B cell (primary cell): ENCODE results near the gene WBP1L. TPM values are rescaled to one million over a fixed set of nuclear protein-coding genes. Genes with fewer than 3 reads are reported as not detected.

Source experiments
- ATAC-seq: fragments of 200-7000 bp; cut with Tn5 transposase; one replicate; pipeline ENCODE4 v1.10.0; 2021; ENCODE audit warnings: low read depth, mild to moderate bottlenecking, moderate number of reproducible peaks, moderate library complexity
- CTCF ChIA-PET: fragments of 350-600 bp; sonication (Branson Sonifier 250); formaldehyde crosslinking; loops from one replicate; lab custom pipeline; 2021; ENCODE audit warnings: antibody characterized with exemption, inconsistent platforms; lab: Charles Lee
- POLR2A ChIA-PET: fragments of 350-600 bp; sonication (Branson Sonifier 250); formaldehyde crosslinking; loops from one replicate; lab custom pipeline; 2021; ENCODE audit warnings: antibody characterized with exemption; lab: Charles Lee
- DNase-seq: peaks from one replicate; pipeline ENCODE4 v3.0.0; 2013
- H2AFZ ChIP-seq: 2 replicates; pipeline ENCODE4 v1.6.1; 2012; ENCODE audit warnings: mild to moderate bottlenecking, low read depth, low read length; ENCODE audit not compliant: insufficient read depth, poor library complexity, severe bottlenecking
- H3K27ac ChIP-seq, 2 donors: 1 replicate in 1 of 2; 2 replicates in 1 of 2; pipeline ENCODE4 v1.5.1; 2012 to 2013; ENCODE audit warnings: low read length in 2 of 2, mild to moderate bottlenecking in 2 of 2, moderate library complexity in 1 of 2
- H3K27me3 ChIP-seq, 4 experiments: fragments of 200-600 bp in 1 of 4; sonication (generic) in 1 of 4; replicated peaks in 1 of 4; 1 replicate in 2 of 4; 2 replicates in 2 of 4; pipeline versions ENCODE4 v1.6.1 to v1.7.0; 2013 to 2016; ENCODE audit warnings: low read length in 3 of 4, mild to moderate bottlenecking in 2 of 4, mixed read lengths in 1 of 4, moderate library complexity in 1 of 4; ENCODE audit not compliant: insufficient read depth in 4 of 4, control insufficient read depth in 3 of 4; ENCODE audit errors: control extremely low read depth in 1 of 4
- H3K36me3 ChIP-seq, 2 experiments: replicated peaks in 1 of 2; 1 replicate in 1 of 2; 2 replicates in 1 of 2; pipeline versions ENCODE4 v1.6.1 to v1.7.1; 2013; ENCODE audit warnings: low read length in 1 of 2; ENCODE audit not compliant: insufficient read depth in 2 of 2, control insufficient read depth in 1 of 2; ENCODE audit errors: control extremely low read depth in 1 of 2, extremely low read depth in 1 of 2
- H3K4me1 ChIP-seq, 2 donors: fragments of 200-600 bp in 1 of 2; sonication (generic) in 1 of 2; 1 replicate in 1 of 2; 2 replicates in 1 of 2; pipeline versions ENCODE4 v1.5.1 to v1.6.1; 2013 to 2017; ENCODE audit warnings: low read length in 2 of 2; ENCODE audit not compliant: control insufficient read depth in 2 of 2, insufficient read depth in 2 of 2
- H3K4me2 ChIP-seq: replicated peaks from 2 replicates; pipeline ENCODE3; 2012; ENCODE audit warnings: mild to moderate bottlenecking, low read depth, low read length; ENCODE audit not compliant: poor library complexity, severe bottlenecking
- H3K4me3 ChIP-seq, 5 experiments: fragments of 200-600 bp in 1 of 5; sonication (generic) in 1 of 5; 1 replicate in 3 of 5; 2 replicates in 2 of 5; pipeline versions ENCODE4 v1.5.1 to v1.7.0; 2011 to 2016; ENCODE audit warnings: low read length in 4 of 5, mild to moderate bottlenecking in 4 of 5, low read depth in 2 of 5, control low read depth in 1 of 5, moderate library complexity in 1 of 5; ENCODE audit not compliant: insufficient read depth in 1 of 5; ENCODE audit errors: control extremely low read depth in 1 of 5, extremely low read depth in 1 of 5
- H3K79me2 ChIP-seq: fragments of 200-600 bp; sonication (generic); one replicate; pipeline ENCODE4 v1.6.0; 2016; ENCODE audit warnings: low read length; ENCODE audit not compliant: control insufficient read depth, insufficient read depth
- H3K9ac ChIP-seq: fragments of 200-600 bp; sonication (generic); 2 replicates; pipeline ENCODE4 v1.6.1; 2017; ENCODE audit warnings: mild to moderate bottlenecking, low read length, moderate library complexity
- H3K9me3 ChIP-seq, 3 donors: one replicate each; pipeline versions ENCODE4 v1.6.1 to v1.7.1; 2013; ENCODE audit warnings: low read length in 2 of 3; ENCODE audit not compliant: control insufficient read depth in 2 of 3, insufficient read depth in 1 of 3; ENCODE audit errors: control extremely low read depth in 1 of 3
- H4K20me1 ChIP-seq: 2 replicates; pipeline ENCODE4 v1.6.0; 2012; ENCODE audit warnings: mild to moderate bottlenecking, low read length; ENCODE audit not compliant: insufficient read depth, control insufficient read depth, poor library complexity, severe bottlenecking
- H3K27ac Mint-ChIP-seq: one replicate; pipeline ENCODE4 v1.8.0; 2021; ENCODE audit warnings: mixed read lengths
- H3K27me3 Mint-ChIP-seq: one replicate; pipeline ENCODE4 v1.8.0; 2021; ENCODE audit warnings: mixed read lengths
- H3K4me1 Mint-ChIP-seq: one replicate; pipeline ENCODE4 v1.8.0; 2021; ENCODE audit warnings: mixed read lengths
- H3K4me3 Mint-ChIP-seq: one replicate; pipeline ENCODE4 v1.8.0; 2021; ENCODE audit warnings: mixed read lengths
- H3K9me3 Mint-ChIP-seq: one replicate; pipeline ENCODE4 v1.8.0; 2022; ENCODE audit warnings: mixed read lengths; ENCODE audit not compliant: insufficient read depth
- CTCF ChIP-seq: fragments of 200-600 bp; IDR thresholded peaks from one replicate; pipeline ENCODE4 v1.8.0; 2022; ENCODE audit warnings: antibody characterized with exemption, mild to moderate bottlenecking
- EZH2 ChIP-seq: IDR thresholded peaks from 2 replicates; pipeline ENCODE4 v1.6.1; 2012; ENCODE audit warnings: borderline replicate concordance, low read depth, mild to moderate bottlenecking, moderate library complexity, low read length; ENCODE audit not compliant: insufficient read depth, poor library complexity, severe bottlenecking
- WGBS: methylation state at CpG from one replicate; pipeline ENCODE4 v1.1.5; 2013; ENCODE audit warnings: missing lambda C conversion rate; ENCODE audit not compliant: insufficient coverage; 5-methylcytosine and 5-hydroxymethylcytosine counted together
- intact Hi-C: fragments of 100-400 bp; cut with micrococcal nuclease; formaldehyde crosslinking; loops from one replicate; pipeline ENCODE4 v1.10.0; 2022
- polyA plus RNA-seq: library from polyadenylated mRNA; depleted of rRNA; stranded (reverse); fragments of >200 nt; gene quantifications from 2 replicates; pipeline ENCODE4 v1.2.3, GENCODE V29; 2012
- total RNA-seq, 2 donors: library from RNA; stranded (reverse); fragments of 120-200 nt in 1 of 2; gene quantifications; 1 replicate in 1 of 2; 2 replicates in 1 of 2; pipeline versions ENCODE4 v1.2.3 to v1.2.4, GENCODE V29; 2013 to 2022

WBP1L gene
- total and polyA plus RNA-seq, 2 donors (not counting 1 experiment from before 2014, with no cell fraction given): 14.3 to 43.2 TPM

GRCh38 chr10:102729029-102730026 is 14.4 kb upstream of the WBP1L start:
- Mint-ChIP-seq H3K4me3 (no peak overlapping the region), H3K9me3 (no peaks in the 10 kb centered on the region), H3K27me3 (no peaks in the 10 kb centered on the region), H3K27ac (no peak overlapping the region), H3K4me1 (no peaks in the 10 kb centered on the region)
- H3K36me3 ChIP-seq: peaks cover 0 to 31% of the 10 kb centered on the region in 2 experiments
- no peak overlapping the region for H3K9ac ChIP-seq
- H3K27ac ChIP-seq: no peak overlapping the region
- no peaks in the 10 kb centered on the region for H4K20me1 ChIP-seq
- peaks cover 4% of the 10 kb centered on the region for H3K79me2 ChIP-seq
- intact Hi-C loops: no loop called here
- ChIA-PET CTCF (interaction anchor here (1.0 to 2.9 kb wide), 4 partner anchors 15 to 172 kb away, joined by 3 to 14 read pairs (median 4); partner anchors contain the start of genes ARL3 and SFXN2), POLR2A (interaction anchor here (0.5 kb wide), 1 partner anchor 232 kb away, joined by 4 read pairs; no protein-coding TSS in a partner anchor)
- H3K27me3 ChIP-seq: no peaks in the 10 kb centered on the region
- 66% methylated on average over 19 of the region's 30 CpGs for WGBS
- DNase-seq: peak; percentile 63
- no peaks in the 10 kb centered on the region for H3K4me1 ChIP-seq
- H2AFZ ChIP-seq: no peak overlapping the region
- ATAC-seq: peak; percentile 78
- H3K4me2 ChIP-seq: no peak overlapping the region
- H3K9me3 ChIP-seq: no peaks in the 10 kb centered on the region
- no peak overlapping the region for H3K4me3 ChIP-seq
- TF ChIP-seq CTCF (peak; percentile 69), EZH2 (no peak)
